Panc1 (cell line): ENCODE measurements around the gene DARS2.

Experiments
- CTCF ChIP-seq: fragments of 450-650 bp; IDR thresholded peaks from 2 replicates; pipeline ENCODE4 v1.5.1; 2017; ENCODE audit warnings: mild to moderate bottlenecking
- POLR2AphosphoS5 ChIP-seq: IDR thresholded peaks from 2 replicates; pipeline ENCODE4 v1.6.1; 2012; ENCODE audit warnings: mild to moderate bottlenecking, low read depth, low read length, moderate library complexity
- REST ChIP-seq, 2 experiments: IDR thresholded peaks; 2 replicates each; pipeline ENCODE4 v1.6.1; 2011 to 2012; ENCODE audit warnings: low read depth in 2 of 2, control low read depth in 1 of 2, low read length in 1 of 2, mild to moderate bottlenecking in 1 of 2, moderate library complexity in 1 of 2; ENCODE audit not compliant: insufficient read depth in 1 of 2
- SIN3A ChIP-seq: IDR thresholded peaks from 2 replicates; pipeline ENCODE4 v1.6.1; 2012; ENCODE audit warnings: low read depth, mild to moderate bottlenecking, low read length, moderate library complexity, borderline replicate concordance; ENCODE audit not compliant: insufficient read depth
- TCF7L2 ChIP-seq: IDR thresholded peaks from 2 replicates; pipeline ENCODE4 v1.6.1; 2011; ENCODE audit warnings: mild to moderate bottlenecking, low read depth, low read length, inconsistent platforms

DNA sequence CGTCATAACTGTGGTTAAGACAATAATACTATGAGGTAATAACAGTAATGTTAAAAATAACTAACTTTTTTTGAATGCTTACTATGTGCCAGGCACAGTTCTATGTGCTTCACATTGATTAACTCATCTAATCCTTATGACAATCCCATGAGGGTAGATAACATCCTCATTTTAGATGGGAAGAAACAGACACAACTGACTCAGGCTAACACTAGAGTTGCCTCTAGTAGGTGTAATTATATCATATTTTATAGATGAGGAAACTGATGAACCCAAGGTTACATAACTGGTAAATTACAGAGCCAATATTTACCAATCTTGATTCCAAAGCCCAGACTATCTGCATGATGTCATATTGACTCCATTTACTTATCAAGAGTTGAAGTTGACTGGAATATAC lies 69.1 kb downstream of the DARS2 start:
- TF ChIP-seq CTCF (no peak), REST (IDR thresholded peaks at IDR 0.05; ENCODE audit: insufficient read depth in 1 of 2, low read depth in 2 of 2, low read length in 1 of 2) (no peak), POLR2AphosphoS5 (no peak), SIN3A (no peak), TCF7L2 (no peak)
